Neural cell (in vitro differentiated cells): ENCODE measurements around the gene CHCHD10. TPM values are rescaled to one million over a fixed set of nuclear protein-coding genes. Genes with fewer than 3 reads are reported as not detected.
"Not testable (repeated sequence)": the region's sequence is repeated elsewhere in the genome, so short reads cannot be mapped to it uniquely, and the experiment has no call there.

ENCODE experiments used
- H2AFZ ChIP-seq: fragments of 200-600, 300-800 bp; sonication (generic), shearing (Covaris generic); 2 replicates; pipeline ENCODE4 v1.6.0; 2014; ENCODE audit warnings: low read depth, mild to moderate bottlenecking, antibody characterized with exemption, low read length, moderate library complexity
- H3F3A ChIP-seq: fragments of 200-600 bp; shearing (Covaris generic); 2 replicates; pipeline ENCODE4 v1.6.1; 2016; ENCODE audit warnings: mild to moderate bottlenecking, moderate library complexity, mixed read lengths, antibody characterized with exemption, low read length; ENCODE audit not compliant: insufficient read depth, poor library complexity, severe bottlenecking
- H3K27ac ChIP-seq: fragments of 200-600, 300-800 bp; sonication (generic), shearing (Covaris generic); 2 replicates; pipeline ENCODE4 v1.5.1; 2014; ENCODE audit warnings: mild to moderate bottlenecking, low read length, moderate library complexity
- H3K27me3 ChIP-seq: fragments of 300-800, 200-600 bp; sonication (generic), shearing (Covaris generic); 2 replicates; pipeline ENCODE4 v1.6.0; 2014; ENCODE audit warnings: mild to moderate bottlenecking, low read depth, low read length, moderate library complexity; ENCODE audit not compliant: insufficient read depth
- H3K36me3 ChIP-seq: fragments of 300-800, 200-600 bp; sonication (generic), shearing (Covaris generic); 2 replicates; pipeline ENCODE4 v1.5.1; 2014; ENCODE audit warnings: mild to moderate bottlenecking, antibody characterized with exemption, low read length, moderate library complexity; ENCODE audit not compliant: insufficient read depth
- H3K4me2 ChIP-seq: fragments of 300-800, 200-600 bp; sonication (generic), shearing (Covaris generic); 2 replicates; pipeline ENCODE4 v1.6.0; 2014; ENCODE audit warnings: mild to moderate bottlenecking, low read length
- H3K4me3 ChIP-seq: fragments of 300-800, 200-600 bp; sonication (generic), shearing (Covaris generic); 2 replicates; pipeline ENCODE4 v1.5.1; 2014; ENCODE audit warnings: mild to moderate bottlenecking, low read length, moderate library complexity
- H3K79me2 ChIP-seq: fragments of 200-600 bp; shearing (Covaris generic); replicated peaks from 2 replicates; pipeline ENCODE4 v1.6.0; 2014; ENCODE audit warnings: mild to moderate bottlenecking, low read length, moderate library complexity; ENCODE audit not compliant: insufficient read depth
- H3K9ac ChIP-seq: fragments of 300-800, 200-600 bp; sonication (generic), shearing (Covaris generic); 2 replicates; pipeline ENCODE4 v1.6.1; 2016; ENCODE audit warnings: mild to moderate bottlenecking, low read length, mixed read lengths
- H3K9me2 ChIP-seq: fragments of 200-600 bp; shearing (Covaris generic); 2 replicates; pipeline ENCODE4 v1.6.1; 2016; ENCODE audit warnings: mild to moderate bottlenecking, low read length, mixed read lengths; ENCODE audit not compliant: insufficient read depth
- H3K9me3 ChIP-seq: fragments of 200-600, 300-800 bp; sonication (generic), shearing (Covaris generic); 2 replicates; pipeline ENCODE4 v1.6.1; 2016; ENCODE audit warnings: mild to moderate bottlenecking, mixed run types, low read length, moderate library complexity, mixed read lengths
- H4K20me1 ChIP-seq: fragments of 200-600 bp; shearing (Covaris generic); 2 replicates; pipeline ENCODE4 v1.6.1; 2016; ENCODE audit warnings: mild to moderate bottlenecking, mixed run types; ENCODE audit not compliant: insufficient read depth
- CTCF ChIP-seq: fragments of 450-650 bp; IDR thresholded peaks from 2 replicates; pipeline ENCODE4 v1.5.1; 2014; ENCODE audit warnings: antibody characterized with exemption, mild to moderate bottlenecking, moderate library complexity; ENCODE audit not compliant: poor library complexity, severe bottlenecking
- EP300 ChIP-seq: fragments of 450-650 bp; conservative IDR thresholded peaks from 2 replicates; pipeline ENCODE4 v1.6.1; 2014; ENCODE audit warnings: antibody characterized with exemption, mild to moderate bottlenecking, moderate library complexity; ENCODE audit not compliant: poor library complexity, severe bottlenecking
- EZH2 ChIP-seq: fragments of 200-600, 300-800 bp; shearing (Covaris generic), sonication (generic); IDR thresholded peaks from 2 replicates; pipeline ENCODE4 v1.6.1; 2014; ENCODE audit warnings: antibody characterized with exemption, low read length, borderline replicate concordance, mild to moderate bottlenecking; ENCODE audit not compliant: insufficient read depth, poor library complexity, severe bottlenecking
- MXI1 ChIP-seq: fragments of 450-650 bp; conservative IDR thresholded peaks from 2 replicates; pipeline ENCODE4 v1.6.1; 2014; ENCODE audit warnings: antibody characterized with exemption, mild to moderate bottlenecking; ENCODE audit not compliant: poor library complexity, severe bottlenecking
- POLR2AphosphoS5 ChIP-seq: IDR thresholded peaks from 2 replicates; pipeline ENCODE4 v1.6.1; 2012
- RAD21 ChIP-seq: fragments of 450-650 bp; conservative IDR thresholded peaks from 2 replicates; pipeline ENCODE4 v1.6.1; 2014; ENCODE audit warnings: antibody characterized with exemption, mild to moderate bottlenecking, moderate library complexity
- REST ChIP-seq: IDR thresholded peaks from 2 replicates; pipeline ENCODE4 v1.6.1; 2012; ENCODE audit warnings: borderline replicate concordance
- SMC3 ChIP-seq: fragments of 450-650 bp; conservative IDR thresholded peaks from 2 replicates; pipeline ENCODE4 v1.6.1; 2014; ENCODE audit warnings: antibody characterized with exemption, mild to moderate bottlenecking, moderate library complexity; ENCODE audit not compliant: poor library complexity
- TAF1 ChIP-seq: IDR thresholded peaks from 2 replicates; pipeline ENCODE4 v1.6.1; 2012; ENCODE audit warnings: low read depth
- polyA plus RNA-seq: library from polyadenylated mRNA; depleted of rRNA; stranded (reverse); fragments of >200 nt; gene quantifications from 2 replicates; pipeline ENCODE4 v1.2.3, GENCODE V29; 2014

Gene CHCHD10
- polyA plus RNA-seq, 1 donor from 2014 or later, result not detected

- Histone ChIP-seq H4K20me1 (no peaks in the 10 kb centered on the region), H3K27me3 (no peaks in the 10 kb centered on the region)
- TF ChIP-seq CTCF, result no peak
- no peak for TF ChIP-seq EZH2
- TF ChIP-seq TAF1, result no peak
- TF ChIP-seq RAD21, result no peak
- TF ChIP-seq SMC3, result no peak
- TF ChIP-seq EP300, result no peak
- no peak for TF ChIP-seq POLR2AphosphoS5
- no peak for TF ChIP-seq MXI1
- TF ChIP-seq REST, result no peak
Observed at GRCh38 chr22:23737696-23738095, 30.1 kb downstream of the CHCHD10 start.

GRCh38 chr22:23728108-23728507, 39.7 kb downstream of the CHCHD10 start:
- H3K27me3 ChIP-seq, H3K4me3 ChIP-seq, H3F3A ChIP-seq, H3K9me3 ChIP-seq, H3K36me3 ChIP-seq, H3K4me2 ChIP-seq, H4K20me1 ChIP-seq, H2AFZ ChIP-seq, H3K79me2 ChIP-seq, H3K27ac ChIP-seq, H3K9ac ChIP-seq, H3K9me2 ChIP-seq: not testable (repeated sequence)

More at GRCh38 chr22:23737696-23738095, 30.1 kb downstream of the CHCHD10 start:
- Histone ChIP-seq H3K79me2 (no peaks in the 10 kb centered on the region), H3K9me3 (no peaks in the 10 kb centered on the region), H3K27ac (no peak overlapping the region), H3K4me3 (no peak overlapping the region), H3K9me2 (no peaks in the 10 kb centered on the region), H3K36me3 (no peaks in the 10 kb centered on the region), H3F3A (no peaks in the 10 kb centered on the region), H3K9ac (no peak overlapping the region), H2AFZ (no peak overlapping the region), H3K4me2 (no peak overlapping the region)

GRCh38 chr22:23722724-23723123, 45.0 kb downstream of the CHCHD10 start:
- Histone ChIP-seq H3K4me2 (no peak overlapping the region), H3K4me3 (no peak overlapping the region), H3F3A (no peaks in the 10 kb centered on the region), H2AFZ (no peak overlapping the region), H3K9me2 (no peaks in the 10 kb centered on the region), H3K36me3 (no peaks in the 10 kb centered on the region), H3K27ac (no peak overlapping the region), H4K20me1 (no peaks in the 10 kb centered on the region), H3K27me3 (no peaks in the 10 kb centered on the region), H3K9ac (no peak overlapping the region), H3K9me3 (no peaks in the 10 kb centered on the region), H3K79me2 (no peaks in the 10 kb centered on the region)
- no peak for TF ChIP-seq EZH2
- TF ChIP-seq CTCF, result no peak
- TF ChIP-seq TAF1, result no peak
- TF ChIP-seq POLR2AphosphoS5, result no peak
- TF ChIP-seq EP300, result no peak
- TF ChIP-seq SMC3, result no peak
- no peak for TF ChIP-seq RAD21
- TF ChIP-seq REST, result no peak
- no peak for TF ChIP-seq MXI1
